WTC11 (cell line): ENCODE measurements around the gene ITPR2. TPM values are rescaled to one million over a fixed set of nuclear protein-coding genes. Genes with fewer than 3 reads are reported as not detected.

Experiments
- ATAC-seq: fragments of 200-7000 bp; cut with Tn5 transposase; 2 replicates; pipeline ENCODE4 v1.10.0; 2021; ENCODE audit warnings: mild to moderate bottlenecking, moderate library complexity
- CTCF ChIA-PET: fragments of 300-600 bp; sonication (Branson Sonifier 250); formaldehyde crosslinking; loops from one replicate; lab custom pipeline; 2021; ENCODE audit warnings: antibody characterized with exemption; lab: Charles Lee
- POLR2A ChIA-PET: fragments of 350-600 bp; sonication (Branson Sonifier 250); formaldehyde crosslinking; loops from one replicate; lab custom pipeline; 2021; ENCODE audit warnings: antibody characterized with exemption; lab: Charles Lee
- DNase-seq: peaks from one replicate; pipeline ENCODE4 v3.0.0; 2021; ENCODE audit warnings: low spot score
- H3K27ac Mint-ChIP-seq: 2 replicates; pipeline ENCODE4 v1.8.0; 2021; ENCODE audit warnings: mixed read lengths
- H3K27me3 Mint-ChIP-seq: 2 replicates; pipeline ENCODE4 v1.8.0; 2021; ENCODE audit warnings: low read depth, mild to moderate bottlenecking, moderate library complexity, mixed read lengths
- H3K36me3 Mint-ChIP-seq: 2 replicates; pipeline ENCODE4 v1.8.0; 2021; ENCODE audit warnings: mixed read lengths
- H3K4me1 Mint-ChIP-seq: 2 replicates; pipeline ENCODE4 v1.8.0; 2022; ENCODE audit warnings: mixed read lengths
- H3K4me3 Mint-ChIP-seq: 2 replicates; pipeline ENCODE4 v1.8.0; 2021; ENCODE audit warnings: mild to moderate bottlenecking, moderate library complexity, mixed read lengths
- H3K9me3 Mint-ChIP-seq: 2 replicates; pipeline ENCODE4 v1.8.0; 2021; ENCODE audit warnings: mixed read lengths
- AFF4 ChIP-seq: sonication (generic); formaldehyde crosslinking; IDR thresholded peaks from 2 replicates; pipeline ENCODE4 v1.8.1; 2023; ENCODE audit warnings: mild to moderate bottlenecking, missing genetic modification reagents, borderline replicate concordance
- ATF1 ChIP-seq: sonication (generic); formaldehyde crosslinking; IDR thresholded peaks from 2 replicates; pipeline ENCODE4 v1.8.1; 2023; ENCODE audit warnings: mild to moderate bottlenecking, moderate library complexity, missing genetic modification reagents
- CDX4 ChIP-seq: fragments of 250-450 bp; sonication (Bioruptor Pico); IDR thresholded peaks from 2 replicates; pipeline ENCODE4 v1.9.0; 2021; ENCODE audit warnings: moderate library complexity, mild to moderate bottlenecking, inconsistent platforms, borderline replicate concordance
- CREM ChIP-seq: sonication (generic); formaldehyde crosslinking; IDR thresholded peaks from 2 replicates; pipeline ENCODE4 v1.8.1; 2022; ENCODE audit warnings: mild to moderate bottlenecking, missing genetic modification reagents, moderate library complexity
- ESRRA ChIP-seq: sonication (generic); formaldehyde crosslinking; IDR thresholded peaks from 2 replicates; pipeline ENCODE4 v1.8.1; 2022; ENCODE audit warnings: mild to moderate bottlenecking, missing genetic modification reagents, borderline replicate concordance
- IRF1 ChIP-seq: sonication (generic); formaldehyde crosslinking; IDR thresholded peaks from 2 replicates; pipeline ENCODE4 v1.8.0; 2023; ENCODE audit warnings: missing genetic modification reagents
- IRF2 ChIP-seq: sonication (generic); formaldehyde crosslinking; IDR thresholded peaks from 2 replicates; pipeline ENCODE4 v1.8.0; 2022; ENCODE audit warnings: low read depth, missing genetic modification reagents, borderline replicate concordance
- SMAD3 ChIP-seq: sonication (generic); formaldehyde crosslinking; IDR thresholded peaks from 2 replicates; pipeline ENCODE4 v1.8.0; 2022; ENCODE audit warnings: missing genetic modification reagents, mild to moderate bottlenecking, borderline replicate concordance
- TEAD4 ChIP-seq: sonication (generic); formaldehyde crosslinking; IDR thresholded peaks from 2 replicates; pipeline ENCODE4 v1.8.0; 2022; ENCODE audit warnings: mild to moderate bottlenecking, missing genetic modification reagents
- ZNF232 ChIP-seq: sonication (generic); formaldehyde crosslinking; IDR thresholded peaks from 2 replicates; pipeline ENCODE4 v1.8.0; 2022; ENCODE audit warnings: mild to moderate bottlenecking, missing genetic modification reagents
- ZNF317 ChIP-seq: sonication (generic); formaldehyde crosslinking; IDR thresholded peaks from 2 replicates; pipeline ENCODE4 v1.8.1; 2023; ENCODE audit warnings: low read depth, mild to moderate bottlenecking, moderate library complexity, missing genetic modification reagents, borderline replicate concordance
- ZNF671 ChIP-seq: fragments of 250-450 bp; sonication (Bioruptor Pico); IDR thresholded peaks from 2 replicates; pipeline ENCODE4 v1.8.0; 2021; ENCODE audit warnings: mild to moderate bottlenecking
- total RNA-seq: library from RNA; stranded (reverse); gene quantifications from 3 replicates; pipeline ENCODE4 v1.2.3, GENCODE V29; 2021
- TF ChIP-seq, protein P1 (sequence below): fragments of 200-600 bp; IDR thresholded peaks from 2 replicates; pipeline ENCODE4 v1.8.0; 2022; ENCODE audit warnings: antibody characterized with exemption
- TF ChIP-seq, protein P2 (sequence below): fragments of 250-450 bp; sonication (Bioruptor Pico); IDR thresholded peaks from 2 replicates; pipeline ENCODE4 v1.9.0; 2021; ENCODE audit warnings: mild to moderate bottlenecking, borderline replicate concordance

ITPR2 gene
- total RNA-seq, 1 experiment from 2014 or later = 50.7 TPM

DNA sequence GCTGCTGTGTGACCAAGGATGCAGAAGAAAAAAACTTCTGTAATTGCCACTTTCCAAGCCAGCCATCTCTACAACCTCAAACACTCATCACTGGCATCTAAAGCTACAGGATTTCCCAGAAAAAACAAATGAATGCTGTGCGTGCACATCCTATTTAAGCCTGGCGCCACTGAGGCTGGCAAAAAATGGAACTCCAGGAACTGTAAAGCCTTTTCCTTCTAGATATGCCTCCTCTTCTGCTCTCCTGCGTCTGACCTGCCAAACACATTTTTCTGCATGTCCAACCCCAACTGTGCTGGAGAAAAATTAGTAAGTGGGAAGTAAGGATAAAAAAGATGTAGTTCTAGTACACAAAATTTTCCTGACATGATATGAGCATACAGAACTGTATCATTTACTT, 184.9 kb downstream of the ITPR2 start (continued):
- TF ChIP-seq ESRRA = no peak
- no peak for TF ChIP-seq IRF1
- TF ChIP-seq, protein P1, sequence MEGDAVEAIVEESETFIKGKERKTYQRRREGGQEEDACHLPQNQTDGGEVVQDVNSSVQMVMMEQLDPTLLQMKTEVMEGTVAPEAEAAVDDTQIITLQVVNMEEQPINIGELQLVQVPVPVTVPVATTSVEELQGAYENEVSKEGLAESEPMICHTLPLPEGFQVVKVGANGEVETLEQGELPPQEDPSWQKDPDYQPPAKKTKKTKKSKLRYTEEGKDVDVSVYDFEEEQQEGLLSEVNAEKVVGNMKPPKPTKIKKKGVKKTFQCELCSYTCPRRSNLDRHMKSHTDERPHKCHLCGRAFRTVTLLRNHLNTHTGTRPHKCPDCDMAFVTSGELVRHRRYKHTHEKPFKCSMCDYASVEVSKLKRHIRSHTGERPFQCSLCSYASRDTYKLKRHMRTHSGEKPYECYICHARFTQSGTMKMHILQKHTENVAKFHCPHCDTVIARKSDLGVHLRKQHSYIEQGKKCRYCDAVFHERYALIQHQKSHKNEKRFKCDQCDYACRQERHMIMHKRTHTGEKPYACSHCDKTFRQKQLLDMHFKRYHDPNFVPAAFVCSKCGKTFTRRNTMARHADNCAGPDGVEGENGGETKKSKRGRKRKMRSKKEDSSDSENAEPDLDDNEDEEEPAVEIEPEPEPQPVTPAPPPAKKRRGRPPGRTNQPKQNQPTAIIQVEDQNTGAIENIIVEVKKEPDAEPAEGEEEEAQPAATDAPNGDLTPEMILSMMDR = no peak
- TF ChIP-seq SMAD3 (CRISPR knock-in tag) = no peak
- TF ChIP-seq CDX4 = no peak
- TF ChIP-seq ZNF232 (CRISPR knock-in tag) = no peak
- TF ChIP-seq AFF4 = no peak
- no peak for TF ChIP-seq ATF1 (CRISPR knock-in tag)
- no peak for TF ChIP-seq TEAD4 (CRISPR knock-in tag)
- TF ChIP-seq ZNF317 (CRISPR knock-in tag) = no peak

GRCh38 chr12:26647088-26647487, 185.9 kb downstream of the ITPR2 start:
- Mint-ChIP-seq H3K27me3 (no peaks in the 10 kb centered on the region), H3K4me1 (peaks cover 40% of the 10 kb centered on the region), H3K9me3 (peaks cover 26% of the 10 kb centered on the region), H3K27ac (no peak overlapping the region), H3K36me3 (peaks cover 40% of the 10 kb centered on the region), H3K4me3 (no peak overlapping the region)
- ATAC-seq (no peak), DNase-seq (no peak)
- ChIA-PET CTCF (no interaction called here), POLR2A (no interaction called here)
- TF ChIP-seq, protein P2, sequence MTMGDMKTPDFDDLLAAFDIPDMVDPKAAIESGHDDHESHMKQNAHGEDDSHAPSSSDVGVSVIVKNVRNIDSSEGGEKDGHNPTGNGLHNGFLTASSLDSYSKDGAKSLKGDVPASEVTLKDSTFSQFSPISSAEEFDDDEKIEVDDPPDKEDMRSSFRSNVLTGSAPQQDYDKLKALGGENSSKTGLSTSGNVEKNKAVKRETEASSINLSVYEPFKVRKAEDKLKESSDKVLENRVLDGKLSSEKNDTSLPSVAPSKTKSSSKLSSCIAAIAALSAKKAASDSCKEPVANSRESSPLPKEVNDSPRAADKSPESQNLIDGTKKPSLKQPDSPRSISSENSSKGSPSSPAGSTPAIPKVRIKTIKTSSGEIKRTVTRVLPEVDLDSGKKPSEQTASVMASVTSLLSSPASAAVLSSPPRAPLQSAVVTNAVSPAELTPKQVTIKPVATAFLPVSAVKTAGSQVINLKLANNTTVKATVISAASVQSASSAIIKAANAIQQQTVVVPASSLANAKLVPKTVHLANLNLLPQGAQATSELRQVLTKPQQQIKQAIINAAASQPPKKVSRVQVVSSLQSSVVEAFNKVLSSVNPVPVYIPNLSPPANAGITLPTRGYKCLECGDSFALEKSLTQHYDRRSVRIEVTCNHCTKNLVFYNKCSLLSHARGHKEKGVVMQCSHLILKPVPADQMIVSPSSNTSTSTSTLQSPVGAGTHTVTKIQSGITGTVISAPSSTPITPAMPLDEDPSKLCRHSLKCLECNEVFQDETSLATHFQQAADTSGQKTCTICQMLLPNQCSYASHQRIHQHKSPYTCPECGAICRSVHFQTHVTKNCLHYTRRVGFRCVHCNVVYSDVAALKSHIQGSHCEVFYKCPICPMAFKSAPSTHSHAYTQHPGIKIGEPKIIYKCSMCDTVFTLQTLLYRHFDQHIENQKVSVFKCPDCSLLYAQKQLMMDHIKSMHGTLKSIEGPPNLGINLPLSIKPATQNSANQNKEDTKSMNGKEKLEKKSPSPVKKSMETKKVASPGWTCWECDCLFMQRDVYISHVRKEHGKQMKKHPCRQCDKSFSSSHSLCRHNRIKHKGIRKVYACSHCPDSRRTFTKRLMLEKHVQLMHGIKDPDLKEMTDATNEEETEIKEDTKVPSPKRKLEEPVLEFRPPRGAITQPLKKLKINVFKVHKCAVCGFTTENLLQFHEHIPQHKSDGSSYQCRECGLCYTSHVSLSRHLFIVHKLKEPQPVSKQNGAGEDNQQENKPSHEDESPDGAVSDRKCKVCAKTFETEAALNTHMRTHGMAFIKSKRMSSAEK = no peak
- TF ChIP-seq ZNF671 (CRISPR knock-in tag) (no peak), CREM (CRISPR knock-in tag) (no peak), IRF2 (CRISPR knock-in tag) (no peak), TEAD4 (CRISPR knock-in tag) (no peak)
